GM21528 (cell line): Measurements from ENCODE around the gene MMD2.
"Not testable (repeated sequence)": the region's sequence is repeated elsewhere in the genome, so short reads cannot be mapped to it uniquely, and the experiment has no call there.

Experiments
- ATAC-seq: cut with Tn5 transposase; IDR thresholded peaks from one replicate; pipeline ENCODE4 v1.9.1; 2021; ENCODE audit warnings: mild to moderate bottlenecking, moderate library complexity; ENCODE audit not compliant: unreplicated experiment, low FRiP score

The MMD2 gene

GRCh38 chr7:4895766-4896165 lies 63.2 kb downstream of the MMD2 start:
- ATAC-seq, result no peak

- ATAC-seq, result no peak
These were observed 64.5 kb downstream of the MMD2 start for GRCh38 chr7:4894482-4894881.

GRCh38 chr7:4893929-4894475 lies 65.0 kb downstream of the MMD2 start:
- no peak for ATAC-seq

- ATAC-seq, result not testable (repeated sequence)
These were observed 65.8 kb downstream of the MMD2 start for GRCh38 chr7:4893188-4893587.

- not testable (repeated sequence) for ATAC-seq
These were observed 67.5 kb downstream of the MMD2 start for GRCh38 chr7:4891522-4891921.

- no peak for ATAC-seq
These were observed 69.3 kb downstream of the MMD2 start for GRCh38 chr7:4889682-4890081.

- ATAC-seq, result no peak
These were observed 70.8 kb downstream of the MMD2 start for GRCh38 chr7:4888161-4888560.

- ATAC-seq, result no peak
These were observed 72.3 kb downstream of the MMD2 start for GRCh38 chr7:4886671-4887070.

- ATAC-seq, result no peak
These were observed 73.6 kb downstream of the MMD2 start for GRCh38 chr7:4885317-4885807.

GRCh38 chr7:4884164-4884563 lies 74.8 kb downstream of the MMD2 start:
- ATAC-seq, result no peak

GRCh38 chr7:4883372-4884144 lies 75.4 kb downstream of the MMD2 start, which contains the start of gene RADIL:
RADIL (minus strand) TSS chr7:4883716; CDS start chr7:4878139, 5,577 bp downstream.
- ATAC-seq, result no peak

- ATAC-seq, result no peak
These were observed 76.0 kb downstream of the MMD2 start for GRCh38 chr7:4883033-4883371.

- no peak for ATAC-seq
These were observed 76.6 kb downstream of the MMD2 start for GRCh38 chr7:4882169-4883032.

- no peak for ATAC-seq
These were observed 78.8 kb downstream of the MMD2 start for GRCh38 chr7:4880218-4880617.

- ATAC-seq, result no peak
These were observed 79.4 kb downstream of the MMD2 start for GRCh38 chr7:4879396-4880081.

- no peak for ATAC-seq
These were observed 80.4 kb downstream of the MMD2 start for GRCh38 chr7:4878336-4879335.

GRCh38 chr7:4876586-4876985 lies 82.4 kb downstream of the MMD2 start:
- no peak for ATAC-seq

- no peak for ATAC-seq
These were observed 83.6 kb downstream of the MMD2 start for GRCh38 chr7:4875391-4875790.
